Neutrophil (primary cell): ENCODE results near the gene LRFN5.

Source experiments
- H3K27ac ChIP-seq: fragments of 200-600 bp; sonication (generic); 2 replicates; pipeline ENCODE4 v1.5.1; 2016; ENCODE audit warnings: mild to moderate bottlenecking, moderate library complexity
- H3K27me3 ChIP-seq: fragments of 200-600 bp; sonication (generic); 2 replicates; pipeline ENCODE4 v1.6.0; 2016; ENCODE audit warnings: mild to moderate bottlenecking
- H3K36me3 ChIP-seq: fragments of 200-600 bp; sonication (generic); 2 replicates; pipeline ENCODE4 v1.5.1; 2017
- H3K4me1 ChIP-seq, 2 experiments: fragments of 200-600 bp in 1 of 2; sonication (generic) in 1 of 2; 1 replicate in 1 of 2; 2 replicates in 1 of 2; pipeline versions ENCODE4 v1.5.1 to v1.6.1; 2013 to 2016; ENCODE audit warnings: low read depth in 1 of 2, low read length in 1 of 2, mild to moderate bottlenecking in 1 of 2, moderate library complexity in 1 of 2; ENCODE audit not compliant: control insufficient read depth in 1 of 2, insufficient read depth in 1 of 2
- H3K4me3 ChIP-seq, 2 experiments: fragments of 200-600 bp in 1 of 2; sonication (generic) in 1 of 2; 1 replicate in 1 of 2; 2 replicates in 1 of 2; pipeline ENCODE4 v1.5.1; 2013 to 2016; ENCODE audit warnings: low read depth in 1 of 2, low read length in 1 of 2, mild to moderate bottlenecking in 1 of 2, moderate library complexity in 1 of 2
- H3K9me3 ChIP-seq: fragments of 200-600 bp; sonication (generic); 2 replicates; pipeline ENCODE4 v1.5.1; 2016
- TF ChIP-seq, protein P1 (sequence below): fragments of 200-600 bp; sonication (generic); IDR thresholded peaks from 2 replicates; pipeline ENCODE4 v1.5.1; 2016; ENCODE audit warnings: antibody characterized with exemption

The LRFN5 gene

DNA sequence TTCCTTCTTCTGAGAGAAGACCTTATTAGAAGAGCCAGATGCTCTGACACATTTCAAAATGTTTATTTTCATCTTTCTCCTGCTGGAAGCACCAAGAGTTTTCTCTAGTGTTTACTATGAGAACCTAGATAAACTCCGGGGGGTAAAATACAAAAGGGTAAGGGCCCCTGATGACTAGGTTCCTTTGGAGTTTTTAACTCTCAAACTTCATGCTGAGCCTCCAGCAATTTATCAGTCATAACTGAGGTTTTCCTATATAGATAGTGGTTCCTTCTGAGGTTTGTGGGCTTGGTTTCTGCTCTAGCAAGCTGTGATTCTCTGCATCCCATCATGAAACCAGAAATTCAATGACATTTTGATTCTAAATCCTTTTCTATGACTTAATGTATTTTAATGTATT lies 210.9 kb downstream of the LRFN5 start:
- no peak overlapping the region for H3K27ac ChIP-seq
- no peaks in the 10 kb centered on the region for H3K4me1 ChIP-seq
- no peaks in the 10 kb centered on the region for H3K9me3 ChIP-seq
- TF ChIP-seq, protein P1, sequence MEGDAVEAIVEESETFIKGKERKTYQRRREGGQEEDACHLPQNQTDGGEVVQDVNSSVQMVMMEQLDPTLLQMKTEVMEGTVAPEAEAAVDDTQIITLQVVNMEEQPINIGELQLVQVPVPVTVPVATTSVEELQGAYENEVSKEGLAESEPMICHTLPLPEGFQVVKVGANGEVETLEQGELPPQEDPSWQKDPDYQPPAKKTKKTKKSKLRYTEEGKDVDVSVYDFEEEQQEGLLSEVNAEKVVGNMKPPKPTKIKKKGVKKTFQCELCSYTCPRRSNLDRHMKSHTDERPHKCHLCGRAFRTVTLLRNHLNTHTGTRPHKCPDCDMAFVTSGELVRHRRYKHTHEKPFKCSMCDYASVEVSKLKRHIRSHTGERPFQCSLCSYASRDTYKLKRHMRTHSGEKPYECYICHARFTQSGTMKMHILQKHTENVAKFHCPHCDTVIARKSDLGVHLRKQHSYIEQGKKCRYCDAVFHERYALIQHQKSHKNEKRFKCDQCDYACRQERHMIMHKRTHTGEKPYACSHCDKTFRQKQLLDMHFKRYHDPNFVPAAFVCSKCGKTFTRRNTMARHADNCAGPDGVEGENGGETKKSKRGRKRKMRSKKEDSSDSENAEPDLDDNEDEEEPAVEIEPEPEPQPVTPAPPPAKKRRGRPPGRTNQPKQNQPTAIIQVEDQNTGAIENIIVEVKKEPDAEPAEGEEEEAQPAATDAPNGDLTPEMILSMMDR, result no peak
- H3K36me3 ChIP-seq, result no peaks in the 10 kb centered on the region
- no peak overlapping the region for H3K4me3 ChIP-seq
- no peaks in the 10 kb centered on the region for H3K27me3 ChIP-seq

DNA sequence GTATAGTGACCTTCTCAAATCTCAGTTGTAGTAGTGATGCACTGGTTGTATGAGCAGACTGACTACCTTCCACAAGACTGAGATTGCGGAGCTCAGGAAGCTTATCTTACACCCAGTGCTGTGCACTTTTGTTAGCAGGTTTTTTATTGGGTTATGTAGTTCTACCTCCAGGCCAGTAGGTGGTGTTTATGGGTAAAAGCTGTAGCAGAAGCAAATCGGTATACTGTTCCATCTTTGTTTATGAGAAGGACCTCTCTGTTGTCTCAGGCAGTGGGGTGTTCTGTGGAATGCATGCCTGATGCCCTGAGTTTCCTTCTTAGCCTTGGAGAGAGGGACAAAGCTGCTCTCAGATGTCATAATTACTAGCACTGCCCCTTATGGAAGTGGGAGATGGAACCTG lies 217.8 kb downstream of the LRFN5 start:
- Histone ChIP-seq H3K27me3 (no peaks in the 10 kb centered on the region), H3K36me3 (no peaks in the 10 kb centered on the region)
- TF ChIP-seq, protein P1, result no peak

DNA sequence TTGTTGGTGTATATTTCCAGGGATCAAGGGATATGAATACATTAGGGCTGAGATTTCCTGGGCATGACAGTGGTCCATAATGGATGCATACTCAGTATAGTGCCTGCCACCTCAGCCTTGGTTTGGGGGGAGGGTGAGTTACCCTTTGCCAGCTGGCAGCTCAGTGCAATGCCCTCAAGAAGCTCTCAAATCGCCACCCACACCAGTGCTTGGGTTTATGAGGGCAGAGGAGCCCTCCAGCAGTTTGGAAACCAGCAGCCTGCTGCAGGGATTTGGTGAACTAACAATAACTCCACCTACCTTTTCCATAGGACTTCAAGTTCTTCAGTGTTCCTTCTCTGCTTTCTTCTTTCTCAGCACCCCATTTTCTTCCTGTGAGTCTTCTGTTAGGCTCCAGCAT lies 218.9 kb downstream of the LRFN5 start:
- no peaks in the 10 kb centered on the region for H3K4me1 ChIP-seq
- no peaks in the 10 kb centered on the region for H3K27me3 ChIP-seq
- no peak overlapping the region for H3K4me3 ChIP-seq
- H3K27ac ChIP-seq, result no peak overlapping the region
- H3K36me3 ChIP-seq, result no peaks in the 10 kb centered on the region
- TF ChIP-seq, protein P1, result no peak
- H3K9me3 ChIP-seq, result no peaks in the 10 kb centered on the region

More for the DNA sequence above, 217.8 kb downstream of the LRFN5 start:
- Histone ChIP-seq H3K4me1 (no peaks in the 10 kb centered on the region), H3K4me3 (no peak overlapping the region), H3K9me3 (no peaks in the 10 kb centered on the region), H3K27ac (no peak overlapping the region)

DNA sequence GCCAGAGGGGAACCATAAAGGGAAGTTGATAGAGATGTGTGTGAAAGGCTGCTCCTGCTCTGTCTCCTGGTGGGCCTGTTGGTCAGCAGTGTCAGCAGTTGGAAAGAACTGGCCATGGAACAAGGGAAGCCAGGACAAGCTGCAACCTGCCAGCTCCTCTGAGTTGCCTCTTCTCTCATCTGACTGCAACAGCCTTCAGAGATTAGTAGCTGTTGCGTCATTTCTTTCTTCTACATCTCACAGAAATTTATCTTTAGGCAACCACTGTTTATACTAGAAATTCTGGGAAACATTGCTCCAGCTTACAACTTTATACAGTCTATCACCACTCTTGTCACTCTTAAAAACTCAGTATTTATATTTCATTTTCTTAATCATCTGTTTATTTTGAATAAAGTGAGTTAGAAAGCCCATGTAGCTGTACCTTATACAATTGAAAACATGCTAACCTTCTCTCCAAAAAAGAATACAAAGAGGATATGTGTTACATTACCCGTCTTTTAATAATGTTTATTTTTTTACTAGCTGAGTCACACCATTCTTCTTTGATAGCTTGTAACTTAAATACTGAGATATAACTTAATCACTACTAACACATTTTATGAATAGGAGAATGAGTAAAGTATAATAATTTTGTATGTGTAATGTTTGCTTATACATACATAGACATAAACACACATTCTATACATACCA lies 224.2 kb downstream of the LRFN5 start:
- Histone ChIP-seq H3K36me3 (no peaks in the 10 kb centered on the region), H3K4me1 (no peaks in the 10 kb centered on the region), H3K27me3 (no peaks in the 10 kb centered on the region), H3K4me3 (no peak overlapping the region), H3K9me3 (no peaks in the 10 kb centered on the region), H3K27ac (no peak overlapping the region)
- TF ChIP-seq, protein P1, result no peak

DNA sequence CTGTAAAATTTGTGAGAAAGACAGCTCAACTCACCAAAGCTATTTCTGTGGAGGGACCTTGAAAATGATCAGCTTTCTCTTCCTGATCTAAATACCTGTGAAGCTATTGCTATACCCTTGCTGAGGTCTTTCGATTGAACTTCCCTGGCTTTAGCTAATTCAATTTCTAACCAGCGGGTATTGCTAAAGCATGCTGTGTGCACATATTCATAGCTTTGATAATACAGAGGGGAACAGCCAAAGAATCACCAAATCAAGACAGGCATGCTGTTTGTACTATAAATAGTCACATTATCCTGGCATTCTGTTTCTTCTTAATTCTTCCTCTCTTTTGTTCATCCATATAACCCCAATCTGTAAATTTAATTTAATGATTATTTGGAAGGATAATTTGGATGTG lies 233.0 kb downstream of the LRFN5 start:
- Histone ChIP-seq H3K4me3 (no peak overlapping the region), H3K9me3 (no peaks in the 10 kb centered on the region), H3K36me3 (no peaks in the 10 kb centered on the region), H3K27me3 (no peaks in the 10 kb centered on the region), H3K4me1 (no peaks in the 10 kb centered on the region), H3K27ac (no peak overlapping the region)
- TF ChIP-seq, protein P1, result no peak
